ENCODE data around the gene FANCC. TPM values are rescaled to one million over a fixed set of nuclear protein-coding genes. Genes with fewer than 3 reads are reported as not detected.

The FANCC gene
- total and polyA plus RNA-seq, 2 of the 4 experiments (the other 2 are of a cell fraction) = 4.7 to 6.3 TPM

DNA sequence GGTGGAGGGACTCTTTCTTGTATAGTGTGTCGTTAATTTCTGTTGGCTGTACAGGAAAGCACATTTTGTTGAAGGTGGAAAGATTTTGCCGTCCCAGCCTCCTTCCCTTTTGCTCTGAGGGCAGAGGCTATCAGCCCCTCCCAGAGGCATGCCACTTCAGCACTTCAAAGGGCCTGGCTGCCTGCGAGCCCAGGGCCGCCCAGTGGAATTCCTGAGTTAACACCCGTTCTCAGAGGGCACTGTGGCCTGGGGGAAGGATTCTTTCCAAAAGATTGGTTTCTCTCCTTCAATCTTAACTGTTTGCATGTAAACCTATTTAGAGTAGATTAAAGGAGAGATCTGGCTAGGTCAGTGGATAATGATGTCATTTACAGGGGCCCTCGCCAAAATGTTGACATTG, 238.6 kb downstream of the FANCC start:
- no TSS peak for BruUV-seq (replicated peaks)
- H3K27ac ChIP-seq (ENCODE audit: insufficient read depth, low read length) = peak overlapping the region; percentile 1; the same call in 1 of the 2 replicates
- H2BK15ac ChIP-seq (ENCODE audit: low read depth, low read length) = no peak overlapping the region
- ChIA-PET CTCF (interaction anchor here (0.6 to 1.4 kb wide), 3 partner anchors 13 to 374 kb away, joined by 3 to 6 read pairs (median 3); no protein-coding TSS in a partner anchor), POLR2A (ENCODE audit: unreplicated experiment) (interaction anchor here (0.6 kb wide), 1 partner anchor 404 kb away, joined by 3 read pairs; no protein-coding TSS in a partner anchor)
- H4K5ac ChIP-seq (ENCODE audit: low read depth, low read length) = no peak overlapping the region; the same call in 1 of the 2 replicates
- no peak overlapping the region for H3K56ac ChIP-seq (ENCODE audit: extremely low read depth, insufficient read depth, low read length)
- H4K8ac ChIP-seq (ENCODE audit: low read depth in 2 of 2, low read length in 2 of 2) = no peak overlapping the region
- ATAC-seq (ENCODE audit: low read depth) = peak; percentile 60
- no peak overlapping the region; the same call in 1 of the 2 replicates for H3K4ac ChIP-seq (ENCODE audit: low read depth, low read length)
- no peaks in the 10 kb centered on the region for H3K27me3 ChIP-seq (ENCODE audit: control insufficient read depth, insufficient read depth, low read length)
- no peak overlapping the region for H3K18ac ChIP-seq (ENCODE audit: low read depth, low read length)
- H2BK5ac ChIP-seq (ENCODE audit: low read depth, low read length, poor library complexity, severe bottlenecking) = no peak overlapping the region
- 0 out of 2 replicates have a peak overlapping the region, but pooled peaks have one; percentile 11 for H3K14ac ChIP-seq (replicated peaks; ENCODE audit: low read depth, low read length)
- dilution Hi-C loops (cut with HindIII; ENCODE audit: low sequenced_read_pairs, unreplicated experiment) = no loop called here
- H2BK120ac ChIP-seq (ENCODE audit: low read depth, low read length) = no peak overlapping the region
- no peak for DNase-seq
- no CpG with 5 or more reads among the region's 6 CpGs for WGBS, 2 experiments (ENCODE audit: extremely low coverage in 2 of 2, insufficient read length in 1 of 2)
- intact Hi-C loops (cut with micrococcal nuclease) = loop anchor here (5.0 kb wide), 1 partner anchor 397 kb away; no protein-coding TSS in a partner anchor
- H3K4me1 ChIP-seq (ENCODE audit: control insufficient read depth, insufficient read depth, low read length) = peaks cover 19% of the 10 kb centered on the region
- H2AK9ac ChIP-seq (replicated peaks; ENCODE audit: low read depth, low read length, poor library complexity) = no peak overlapping the region
- H3K9me3 ChIP-seq (ENCODE audit: control insufficient read depth, insufficient read depth, low read length) = no peaks in the 10 kb centered on the region
- in situ Hi-C loops (cut with MboI; ENCODE audit: low sequenced_read_pairs) = no loop called here
- TF ChIP-seq RFX5 (IDR thresholded peaks at IDR 0.05; ENCODE audit: low read depth, low read length) (no peak), BHLHE40 (IDR thresholded peaks at IDR 0.05; ENCODE audit: low read depth, low read length) (no peak), RCOR1 (IDR thresholded peaks at IDR 0.05; ENCODE audit: insufficient replicate concordance, low read length) (no peak), SMC3 (IDR thresholded peaks at IDR 0.05; ENCODE audit: low read depth, low read length) (no peak), MAFK (IDR thresholded peaks at IDR 0.05; ENCODE audit: low read depth, low read length) (no peak), MAZ (IDR thresholded peaks at IDR 0.05; ENCODE audit: borderline replicate concordance, low read depth, low read length) (no peak), RAD21 (IDR thresholded peaks at IDR 0.05; ENCODE audit: low read length) (no peak), FOS (IDR thresholded peaks at IDR 0.05; ENCODE audit: low read depth, low read length) (no peak), MXI1 (IDR thresholded peaks at IDR 0.05; ENCODE audit: borderline replicate concordance, low read depth, low read length) (no peak), POLR2A (IDR thresholded peaks at IDR 0.05; ENCODE audit: low read depth, low read length) (no peak), NFE2L2 (IDR thresholded peaks at IDR 0.05; ENCODE audit: low read depth, low read length) (no peak), CEBPB (IDR thresholded peaks at IDR 0.05; ENCODE audit: low read depth, low read length) (no peak), CHD1 (IDR thresholded peaks at IDR 0.05; ENCODE audit: low read depth, low read length) (no peak)
- TF ChIP-seq, protein P1, sequence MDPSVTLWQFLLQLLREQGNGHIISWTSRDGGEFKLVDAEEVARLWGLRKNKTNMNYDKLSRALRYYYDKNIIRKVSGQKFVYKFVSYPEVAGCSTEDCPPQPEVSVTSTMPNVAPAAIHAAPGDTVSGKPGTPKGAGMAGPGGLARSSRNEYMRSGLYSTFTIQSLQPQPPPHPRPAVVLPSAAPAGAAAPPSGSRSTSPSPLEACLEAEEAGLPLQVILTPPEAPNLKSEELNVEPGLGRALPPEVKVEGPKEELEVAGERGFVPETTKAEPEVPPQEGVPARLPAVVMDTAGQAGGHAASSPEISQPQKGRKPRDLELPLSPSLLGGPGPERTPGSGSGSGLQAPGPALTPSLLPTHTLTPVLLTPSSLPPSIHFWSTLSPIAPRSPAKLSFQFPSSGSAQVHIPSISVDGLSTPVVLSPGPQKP (IDR thresholded peaks at IDR 0.05; ENCODE audit: borderline replicate concordance, low read depth, low read length) = no peak
- TF ChIP-seq, protein P2, sequence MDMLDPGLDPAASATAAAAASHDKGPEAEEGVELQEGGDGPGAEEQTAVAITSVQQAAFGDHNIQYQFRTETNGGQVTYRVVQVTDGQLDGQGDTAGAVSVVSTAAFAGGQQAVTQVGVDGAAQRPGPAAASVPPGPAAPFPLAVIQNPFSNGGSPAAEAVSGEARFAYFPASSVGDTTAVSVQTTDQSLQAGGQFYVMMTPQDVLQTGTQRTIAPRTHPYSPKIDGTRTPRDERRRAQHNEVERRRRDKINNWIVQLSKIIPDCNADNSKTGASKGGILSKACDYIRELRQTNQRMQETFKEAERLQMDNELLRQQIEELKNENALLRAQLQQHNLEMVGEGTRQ (IDR thresholded peaks at IDR 0.05; ENCODE audit: low read depth, low read length) = no peak
- TF ChIP-seq, protein P3, sequence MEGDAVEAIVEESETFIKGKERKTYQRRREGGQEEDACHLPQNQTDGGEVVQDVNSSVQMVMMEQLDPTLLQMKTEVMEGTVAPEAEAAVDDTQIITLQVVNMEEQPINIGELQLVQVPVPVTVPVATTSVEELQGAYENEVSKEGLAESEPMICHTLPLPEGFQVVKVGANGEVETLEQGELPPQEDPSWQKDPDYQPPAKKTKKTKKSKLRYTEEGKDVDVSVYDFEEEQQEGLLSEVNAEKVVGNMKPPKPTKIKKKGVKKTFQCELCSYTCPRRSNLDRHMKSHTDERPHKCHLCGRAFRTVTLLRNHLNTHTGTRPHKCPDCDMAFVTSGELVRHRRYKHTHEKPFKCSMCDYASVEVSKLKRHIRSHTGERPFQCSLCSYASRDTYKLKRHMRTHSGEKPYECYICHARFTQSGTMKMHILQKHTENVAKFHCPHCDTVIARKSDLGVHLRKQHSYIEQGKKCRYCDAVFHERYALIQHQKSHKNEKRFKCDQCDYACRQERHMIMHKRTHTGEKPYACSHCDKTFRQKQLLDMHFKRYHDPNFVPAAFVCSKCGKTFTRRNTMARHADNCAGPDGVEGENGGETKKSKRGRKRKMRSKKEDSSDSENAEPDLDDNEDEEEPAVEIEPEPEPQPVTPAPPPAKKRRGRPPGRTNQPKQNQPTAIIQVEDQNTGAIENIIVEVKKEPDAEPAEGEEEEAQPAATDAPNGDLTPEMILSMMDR (conservative IDR thresholded peaks at IDR 0.05; ENCODE audit: low read depth, low read length) = no peak
- no peak overlapping the region for H2AFZ ChIP-seq (replicated peaks; ENCODE audit: low read length, poor library complexity)
- peaks cover 90% of the 10 kb centered on the region for H4K20me1 ChIP-seq (ENCODE audit: insufficient read depth, low read length)
- peaks cover 62% of the 10 kb centered on the region for H3K36me3 ChIP-seq (ENCODE audit: control insufficient read depth, insufficient read depth, low read length)
- no peak overlapping the region for H3K9ac ChIP-seq (ENCODE audit: low read depth, low read length)
- H4K91ac ChIP-seq (ENCODE audit: insufficient read depth, low read depth, low read length) = no peak overlapping the region
- H3K9me1 ChIP-seq (ENCODE audit: insufficient read depth, low read length) = peaks cover 31% of the 10 kb centered on the region
- no peak overlapping the region for H2AK5ac ChIP-seq (ENCODE audit: low read depth, low read length)
- H3K23ac ChIP-seq (ENCODE audit: low read depth, low read length) = no peak overlapping the region
- no peak overlapping the region for H2BK20ac ChIP-seq (ENCODE audit: low read depth, low read length)
- H3K4me2 ChIP-seq (ENCODE audit: low read depth, low read length) = no peak overlapping the region
- no peak overlapping the region for H3K4me3 ChIP-seq (ENCODE audit: insufficient read depth, low read depth, low read length)
- peaks cover 42 to 95% of the 10 kb centered on the region in 2 experiments for H3K79me1 ChIP-seq (ENCODE audit: low read depth in 1 of 2, low read length in 2 of 2)

All from IMR-90 (cell line).